ENCODE data around the gene FBN2. TPM values are rescaled to one million over a fixed set of nuclear protein-coding genes. Genes with fewer than 3 reads are reported as not detected.
A peak's percentile ranks its signal among the peaks of the same experiment; 100 is the strongest.

FBN2 gene
- total RNA-seq, 2 donors from 2014 or later: 4.3 to 6.3 TPM

DNA sequence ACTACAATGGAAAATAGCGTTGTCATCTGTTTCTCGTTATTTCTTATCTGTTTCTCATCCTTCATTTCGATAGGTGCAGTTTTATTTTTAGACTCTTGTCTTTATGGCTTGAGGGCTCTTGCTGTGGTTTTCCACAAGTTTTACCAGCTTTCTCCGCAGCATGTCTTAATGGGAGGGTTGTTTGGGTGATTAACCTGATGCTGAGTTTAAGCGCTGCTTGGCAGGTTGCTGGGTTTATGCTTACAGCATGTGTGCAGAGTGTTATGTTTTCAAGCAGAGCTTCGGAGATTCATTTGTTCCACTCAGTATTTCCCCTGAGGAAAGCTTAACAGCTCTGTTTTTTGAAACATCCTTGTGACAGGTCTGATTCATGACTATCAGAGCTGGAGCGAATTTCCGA lies 300.5 kb downstream of the FBN2 start:
- no peak for DNase-seq (ENCODE audit: low spot score)
- intact Hi-C loops (cut with DNase I): no loop called here

GRCh38 chr5:128237000-128237399 lies 301.0 kb downstream of the FBN2 start:
- DNase-seq (ENCODE audit: low spot score): no peak
- intact Hi-C loops (cut with DNase I): no loop called here

- no peak for DNase-seq (ENCODE audit: low spot score)
- intact Hi-C loops (cut with DNase I): no loop called here
Observed at GRCh38 chr5:128236334-128236733, 301.7 kb downstream of the FBN2 start.

DNA sequence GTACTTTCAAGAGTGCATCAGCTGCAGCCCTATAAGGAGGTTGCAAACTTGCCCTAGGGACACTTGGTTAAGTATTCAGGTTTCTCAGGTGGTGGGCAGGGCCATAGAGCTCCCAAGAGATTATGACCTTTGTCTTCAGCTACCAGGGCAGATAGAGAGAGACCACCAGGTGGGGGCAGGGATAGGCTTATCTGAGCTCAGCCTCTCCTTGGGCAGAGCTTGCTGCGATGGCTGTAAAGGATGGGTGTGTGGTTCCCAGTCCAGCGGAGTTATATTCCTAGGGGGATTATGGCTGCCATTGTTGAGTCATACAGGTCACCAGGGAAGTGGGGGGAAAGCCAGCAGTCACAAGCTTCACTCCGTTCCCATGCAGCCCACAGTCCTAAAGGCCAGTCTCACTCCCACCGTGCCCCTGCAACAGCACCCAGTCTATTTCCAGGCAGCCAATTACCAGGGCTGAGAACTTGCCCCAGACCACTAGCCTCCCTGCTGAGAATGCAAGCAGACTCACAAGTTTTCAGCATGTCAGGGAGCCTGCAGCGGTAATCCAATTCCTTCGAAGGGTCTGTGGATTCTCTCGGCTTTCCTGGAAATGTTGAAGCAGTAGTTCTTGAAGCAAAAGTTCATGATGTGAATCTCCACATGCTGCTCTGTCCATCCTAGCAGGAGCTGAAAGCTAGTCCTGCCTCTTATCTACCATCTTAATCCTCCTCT lies 303.0 kb downstream of the FBN2 start:
- DNase-seq (ENCODE audit: low spot score): no peak
- intact Hi-C loops (cut with DNase I): no loop called here

- DNase-seq (ENCODE audit: low spot score): no peak
- intact Hi-C loops (cut with DNase I): no loop called here
Observed at GRCh38 chr5:128228521-128228920, 309.5 kb downstream of the FBN2 start.

DNA sequence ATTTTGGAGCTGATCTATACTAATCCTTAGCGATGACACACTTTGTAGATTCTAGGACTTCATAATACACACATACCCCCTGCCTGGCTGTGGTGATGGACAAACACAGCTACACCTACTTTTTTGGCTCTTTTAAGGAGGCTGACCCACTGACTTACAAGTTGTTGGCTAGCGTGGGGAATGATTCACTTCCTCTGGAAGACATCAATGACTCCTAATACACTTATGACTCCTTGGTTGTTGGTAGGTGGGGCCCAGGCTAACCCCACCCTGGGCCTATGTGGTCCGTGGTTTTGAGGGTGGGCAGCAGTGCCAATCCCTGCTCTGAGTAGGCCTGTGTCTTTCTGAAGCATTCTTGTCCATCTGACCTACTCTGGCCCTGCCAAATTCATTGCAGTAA lies 310.0 kb downstream of the FBN2 start:
- intact Hi-C loops (cut with DNase I): no loop called here
- DNase-seq (ENCODE audit: low spot score): no peak

DNA sequence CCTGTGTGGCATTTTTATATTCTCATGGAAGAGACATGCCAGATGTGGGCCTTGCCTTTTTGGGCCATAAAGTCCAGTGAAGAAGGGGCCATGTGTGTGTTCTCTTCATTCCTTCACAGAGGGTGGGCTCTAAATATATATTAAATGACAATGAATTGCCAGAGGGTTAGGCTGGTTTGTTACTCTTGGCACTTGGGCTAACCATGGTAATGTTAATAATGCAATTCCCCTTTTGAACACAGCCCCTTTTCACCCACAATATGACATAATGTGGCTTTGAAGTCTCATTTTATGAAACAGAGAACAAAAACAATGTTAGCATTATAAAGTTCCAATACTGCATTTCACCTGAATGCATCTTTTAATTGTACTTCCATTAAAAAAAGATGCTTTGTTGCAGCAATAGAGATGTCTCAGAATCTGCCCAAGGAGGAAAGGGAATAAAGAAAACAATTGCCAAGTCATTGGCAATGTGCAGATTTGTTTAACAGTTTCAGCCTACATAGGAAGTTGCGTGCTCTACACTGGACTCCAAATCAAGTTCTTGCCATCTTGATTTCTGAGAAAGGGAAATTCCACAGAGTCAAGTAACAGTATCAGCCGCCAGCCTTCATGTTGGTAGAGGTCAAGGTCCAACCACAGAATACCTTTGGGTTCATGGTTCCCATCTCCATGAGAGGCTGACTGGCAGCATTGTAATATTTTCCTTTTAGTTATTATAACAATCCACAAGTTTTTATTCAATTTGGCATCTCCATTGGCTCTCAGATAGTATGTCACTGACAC lies 312.6 kb downstream of the FBN2 start:
- DNase-seq (ENCODE audit: low spot score): no peak

DNA sequence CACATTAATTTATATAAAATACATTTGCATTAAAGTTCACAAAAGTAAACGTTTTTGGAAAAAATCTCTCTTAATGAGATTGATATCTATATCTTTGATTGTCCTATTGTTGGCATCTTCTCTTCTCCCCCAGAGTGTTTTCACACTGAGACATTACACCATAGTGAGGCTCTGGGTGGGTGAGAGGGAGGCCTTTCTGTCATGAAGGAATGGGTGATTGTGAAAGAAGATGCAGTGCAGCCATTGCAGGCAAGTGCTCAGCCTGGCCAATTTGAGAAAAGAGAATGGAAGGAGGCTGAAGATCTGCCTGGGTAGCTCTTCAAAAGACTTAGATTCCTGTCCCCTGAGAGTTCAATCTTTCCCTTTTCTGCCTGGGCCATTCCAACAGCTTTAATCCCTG lies 313.7 kb downstream of the FBN2 start:
- no peak for DNase-seq (ENCODE audit: low spot score)
- intact Hi-C loops (cut with DNase I): no loop called here

More for the DNA sequence above, 312.6 kb downstream of the FBN2 start:
- intact Hi-C loops (cut with DNase I): no loop called here

- DNase-seq (ENCODE audit: low spot score): no peak
- intact Hi-C loops (cut with DNase I): no loop called here
Observed at GRCh38 chr5:128220841-128221240, 317.2 kb downstream of the FBN2 start.

GRCh38 chr5:128216860-128217531 lies 321.0 kb downstream of the FBN2 start:
- intact Hi-C loops (cut with DNase I): loop anchor here (5.0 to 10.0 kb wide), 2 partner anchors 278 to 630 kb away; no protein-coding TSS in a partner anchor
- peak; percentile 83 for DNase-seq (ENCODE audit: low spot score)

GRCh38 chr5:128216285-128216684 lies 321.8 kb downstream of the FBN2 start:
- DNase-seq (ENCODE audit: low spot score): no peak
- intact Hi-C loops (cut with DNase I): loop anchor here (5.0 to 10.0 kb wide), 2 partner anchors 279 to 631 kb away; no protein-coding TSS in a partner anchor

GRCh38 chr5:128213833-128214232 lies 324.2 kb downstream of the FBN2 start:
- intact Hi-C loops (cut with DNase I): loop anchor here in 1 of 2 donors (10.0 kb wide), 1 partner anchor 281 kb away; no protein-coding TSS in a partner anchor
- no peak for DNase-seq (ENCODE audit: low spot score)

DNA sequence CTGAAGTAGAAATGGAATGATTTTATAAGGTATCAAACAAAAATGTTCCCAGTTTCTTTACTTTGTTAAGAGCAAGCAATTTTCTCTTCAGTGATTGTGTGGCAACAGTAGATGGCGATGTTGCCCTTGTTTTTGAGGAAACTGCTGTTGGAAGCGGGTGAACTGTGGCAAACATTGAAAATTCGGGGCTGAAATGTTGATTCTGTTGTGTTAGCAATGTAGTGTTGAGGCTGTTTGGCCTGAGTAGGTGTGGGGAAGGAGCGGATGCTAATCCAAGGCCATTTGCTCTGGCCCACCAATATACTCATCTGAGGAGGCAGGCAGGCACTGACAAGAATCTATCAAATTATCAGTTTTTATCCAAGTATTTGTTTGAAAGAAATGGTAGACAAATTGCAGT lies 324.7 kb downstream of the FBN2 start:
- DNase-seq (ENCODE audit: low spot score): no peak
- intact Hi-C loops (cut with DNase I): loop anchor here in 1 of 2 donors (10.0 kb wide), 1 partner anchor 281 kb away; no protein-coding TSS in a partner anchor

- intact Hi-C loops (cut with DNase I): loop anchor here in 1 of 2 donors (10.0 kb wide), 1 partner anchor 283 kb away; no protein-coding TSS in a partner anchor
- DNase-seq (ENCODE audit: low spot score): no peak
Observed at GRCh38 chr5:128212191-128212806, 325.7 kb downstream of the FBN2 start.

- no peak for DNase-seq (ENCODE audit: low spot score)
- intact Hi-C loops (cut with DNase I): loop anchor here in 1 of 2 donors (10.0 kb wide), 1 partner anchor 644 kb away; no protein-coding TSS in a partner anchor
Observed at GRCh38 chr5:128208436-128208835, 329.6 kb downstream of the FBN2 start.

All from posterior vena cava (tissue), 2 donors.